Tibial nerve (tissue), 4 donors: ENCODE data around the gene IPO8.

ENCODE experiments used
- CTCF ChIP-seq, 5 experiments: fragments of 200-600 bp in 3 of 5; fragments of 450-650 bp in 2 of 5; sonication (generic) in 3 of 5; IDR thresholded peaks; one replicate each; pipeline ENCODE4 v1.5.1; 2016 to 2019; ENCODE audit warnings: antibody characterized with exemption in 5 of 5, mild to moderate bottlenecking in 3 of 5, moderate library complexity in 2 of 5
- EP300 ChIP-seq, 2 donors: sonication (generic); formaldehyde crosslinking; IDR thresholded peaks; one replicate each; pipeline ENCODE4 v1.6.1; 2017; ENCODE audit warnings: antibody characterized with exemption in 2 of 2, mild to moderate bottlenecking in 1 of 2
- POLR2A ChIP-seq, 2 donors: fragments of 450-650 bp; IDR thresholded peaks; one replicate each; pipeline ENCODE4 v1.6.1; 2017; ENCODE audit warnings: antibody characterized with exemption in 2 of 2, mild to moderate bottlenecking in 2 of 2, moderate library complexity in 2 of 2

DNA sequence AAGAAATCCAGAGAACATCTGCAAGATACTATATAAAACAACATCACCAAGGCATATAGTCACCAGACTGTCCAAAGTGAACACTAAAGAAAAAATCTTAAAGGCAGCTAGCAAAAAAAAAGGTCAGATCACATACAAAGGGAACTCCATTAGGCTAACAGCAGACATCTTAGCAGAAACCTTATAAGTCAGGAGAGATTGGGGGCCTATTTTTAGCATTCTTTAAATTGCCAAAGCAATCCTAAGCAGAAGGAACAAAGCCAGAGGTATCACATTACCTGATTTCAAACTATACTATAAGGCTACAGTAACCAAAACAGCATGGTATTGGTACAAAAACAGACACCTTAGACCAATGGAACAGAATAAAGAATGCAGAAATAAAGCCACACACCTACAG, 92.5 kb downstream of the IPO8 start:
- TF ChIP-seq CTCF (IDR thresholded peaks at IDR 0.05), result no peak
- TF ChIP-seq EP300 (IDR thresholded peaks at IDR 0.05), result no peak
- no peak for TF ChIP-seq POLR2A (IDR thresholded peaks at IDR 0.05)
